ENCODE results near the gene GPC5.

The GPC5 gene

DNA sequence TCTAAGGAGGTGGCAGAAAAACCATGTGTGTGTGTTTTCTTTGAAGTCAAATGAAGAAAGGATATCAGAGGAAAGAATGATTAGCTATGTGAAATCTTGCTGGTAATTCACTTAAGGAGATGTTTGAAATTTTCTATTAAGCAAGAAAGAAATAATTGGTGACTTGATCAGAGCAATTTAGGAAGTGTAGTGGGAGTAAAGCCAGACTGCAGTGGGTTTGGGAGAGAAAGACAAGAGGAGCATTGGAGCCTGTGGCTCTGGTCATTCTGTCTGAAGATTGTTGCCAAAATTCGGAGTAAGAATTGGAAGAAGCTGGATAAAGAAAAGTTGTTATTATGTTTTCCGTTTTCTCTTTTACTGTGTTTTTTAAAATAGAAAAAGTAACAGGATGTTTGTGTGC, 640.5 kb downstream of the GPC5 start:
- no CpG with 5 or more reads among the region's 2 CpGs for WGBS (ENCODE audit: extremely low coverage, insufficient coverage, low lambda C conversion rate)

DNA sequence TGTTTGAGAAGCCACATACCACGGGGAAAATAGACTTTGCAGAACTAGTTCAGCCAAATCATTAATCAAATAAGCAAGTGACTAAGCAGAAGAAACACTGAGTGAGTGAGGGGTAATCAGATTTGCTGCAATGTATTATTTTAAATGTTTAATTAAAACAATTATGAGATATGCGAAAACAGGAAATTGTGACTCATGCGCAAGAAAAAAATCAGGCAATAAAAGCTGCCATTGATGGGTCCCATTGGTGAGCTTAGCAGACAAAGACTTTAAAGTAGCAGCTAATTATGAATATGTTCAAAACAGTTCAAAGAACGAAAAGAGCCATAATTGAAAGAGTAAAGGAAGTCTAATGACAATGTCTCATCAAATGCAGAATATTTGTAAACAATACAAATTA, 644.1 kb downstream of the GPC5 start:
- H3K27me3 ChIP-seq (ENCODE audit: insufficient read depth, low read length, poor library complexity), result no peaks in the 10 kb centered on the region

More for the DNA sequence above, 640.5 kb downstream of the GPC5 start:
- no peaks in the 10 kb centered on the region for H3K36me3 ChIP-seq (ENCODE audit: control insufficient read depth, insufficient read depth, low read length)
- no peaks in the 10 kb centered on the region for H3K79me2 ChIP-seq (ENCODE audit: control insufficient read depth, insufficient read depth, low read length)
- no peak overlapping the region for H4K8ac ChIP-seq (ENCODE audit: low read depth, low read length)
- no peak overlapping the region for H2AK5ac ChIP-seq (ENCODE audit: low read length)
- no peak overlapping the region for H2BK5ac ChIP-seq (ENCODE audit: low read length)
- no peak overlapping the region for H3K4me3 ChIP-seq (ENCODE audit: low read length)
- no peak for DNase-seq
- H3K18ac ChIP-seq (ENCODE audit: low read length), result no peak overlapping the region
- H3K4ac ChIP-seq (ENCODE audit: low read depth, low read length), result no peak overlapping the region
- no peaks in the 10 kb centered on the region for H3K27me3 ChIP-seq (ENCODE audit: insufficient read depth, low read length, poor library complexity)
- no peak overlapping the region for H3K23ac ChIP-seq (ENCODE audit: low read length)
- H3K56ac ChIP-seq (ENCODE audit: low read length), result no peak overlapping the region
- H3K4me2 ChIP-seq (ENCODE audit: low read length), result no peak overlapping the region
- H3K4me1 ChIP-seq (ENCODE audit: control insufficient read depth, low read depth, low read length), result no peaks in the 10 kb centered on the region
- H2BK15ac ChIP-seq (replicated peaks; ENCODE audit: low read depth), result no peak overlapping the region
- H3K9ac ChIP-seq (ENCODE audit: low read length), result no peak overlapping the region
- no peak overlapping the region for H4K5ac ChIP-seq (ENCODE audit: low read length)
- no peaks in the 10 kb centered on the region for H3K79me1 ChIP-seq (ENCODE audit: low read length)
- H3K27ac ChIP-seq (ENCODE audit: low read depth, low read length), result no peak overlapping the region
- no peak overlapping the region for H2BK120ac ChIP-seq (ENCODE audit: low read depth, low read length)

DNA sequence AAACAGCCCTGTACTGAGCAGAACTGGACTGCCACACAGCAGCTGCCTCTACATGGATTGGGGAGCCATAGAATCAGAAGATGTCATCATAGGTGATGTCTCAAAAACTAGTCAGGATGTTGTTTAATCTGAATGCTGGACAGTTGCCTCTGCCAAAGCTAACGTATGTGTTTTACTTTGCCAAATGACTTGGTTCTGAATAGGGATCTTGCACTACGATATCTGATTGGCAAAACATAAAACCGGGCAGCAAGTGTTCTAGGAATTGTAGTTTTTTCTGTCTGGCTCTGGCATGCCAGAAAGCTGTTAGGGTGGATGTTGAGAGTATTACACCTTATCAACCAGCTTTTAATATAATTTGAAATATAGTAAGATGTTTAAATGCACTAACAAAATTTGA, 645.9 kb downstream of the GPC5 start:
- Histone ChIP-seq H2BK120ac (ENCODE audit: low read depth, low read length) (no peak overlapping the region), H3K9ac (ENCODE audit: low read length) (no peak overlapping the region), H3K4ac (ENCODE audit: low read depth, low read length) (no peak overlapping the region), H3K27me3 (ENCODE audit: insufficient read depth, low read length, poor library complexity) (no peaks in the 10 kb centered on the region), H3K79me2 (ENCODE audit: control insufficient read depth, insufficient read depth, low read length) (no peaks in the 10 kb centered on the region), H3K27ac (ENCODE audit: low read depth, low read length) (no peak overlapping the region), H3K4me2 (ENCODE audit: low read length) (no peak overlapping the region), H3K4me1 (ENCODE audit: control insufficient read depth, low read depth, low read length) (no peaks in the 10 kb centered on the region), H3K18ac (ENCODE audit: low read length) (no peak overlapping the region), H3K36me3 (ENCODE audit: control insufficient read depth, insufficient read depth, low read length) (no peaks in the 10 kb centered on the region), H3K56ac (ENCODE audit: low read length) (no peak overlapping the region), H3K4me3 (ENCODE audit: low read length) (no peak overlapping the region), H2BK5ac (ENCODE audit: low read length) (no peak overlapping the region), H4K5ac (ENCODE audit: low read length) (no peak overlapping the region), H4K8ac (ENCODE audit: low read depth, low read length) (no peak overlapping the region), H2AK5ac (ENCODE audit: low read length) (no peak overlapping the region), H2BK15ac (replicated peaks; ENCODE audit: low read depth) (no peak overlapping the region), H3K23ac (ENCODE audit: low read length) (no peak overlapping the region), H3K79me1 (ENCODE audit: low read length) (no peaks in the 10 kb centered on the region)
- no peak for DNase-seq
- WGBS (ENCODE audit: extremely low coverage, insufficient coverage, low lambda C conversion rate), result no CpG with 5 or more reads among the region's 3 CpGs

More for the DNA sequence above, 644.1 kb downstream of the GPC5 start:
- no peak overlapping the region for H4K8ac ChIP-seq (ENCODE audit: low read depth, low read length)
- H3K4me1 ChIP-seq (ENCODE audit: control insufficient read depth, low read depth, low read length), result no peaks in the 10 kb centered on the region
- no peak overlapping the region for H3K4ac ChIP-seq (ENCODE audit: low read depth, low read length)
- H3K56ac ChIP-seq (ENCODE audit: low read length), result no peak overlapping the region
- no peak overlapping the region for H2BK120ac ChIP-seq (ENCODE audit: low read depth, low read length)
- no peaks in the 10 kb centered on the region for H3K79me1 ChIP-seq (ENCODE audit: low read length)
- H4K5ac ChIP-seq (ENCODE audit: low read length), result no peak overlapping the region
- no peak overlapping the region for H2BK15ac ChIP-seq (replicated peaks; ENCODE audit: low read depth)
- no peak overlapping the region for H2BK5ac ChIP-seq (ENCODE audit: low read length)
- no peaks in the 10 kb centered on the region for H3K36me3 ChIP-seq (ENCODE audit: control insufficient read depth, insufficient read depth, low read length)
- WGBS (ENCODE audit: extremely low coverage, insufficient coverage, low lambda C conversion rate), result no CpG with 5 or more reads among the region's 4 CpGs
- no peaks in the 10 kb centered on the region for H3K79me2 ChIP-seq (ENCODE audit: control insufficient read depth, insufficient read depth, low read length)
- H3K23ac ChIP-seq (ENCODE audit: low read length), result no peak overlapping the region
- no peak overlapping the region for H3K4me3 ChIP-seq (ENCODE audit: low read length)
- no peak overlapping the region for H3K4me2 ChIP-seq (ENCODE audit: low read length)
- no peak overlapping the region for H3K9ac ChIP-seq (ENCODE audit: low read length)
- no peak overlapping the region for H3K27ac ChIP-seq (ENCODE audit: low read depth, low read length)
- DNase-seq, result no peak
- H3K18ac ChIP-seq (ENCODE audit: low read length), result no peak overlapping the region
- H2AK5ac ChIP-seq (ENCODE audit: low read length), result no peak overlapping the region

DNA sequence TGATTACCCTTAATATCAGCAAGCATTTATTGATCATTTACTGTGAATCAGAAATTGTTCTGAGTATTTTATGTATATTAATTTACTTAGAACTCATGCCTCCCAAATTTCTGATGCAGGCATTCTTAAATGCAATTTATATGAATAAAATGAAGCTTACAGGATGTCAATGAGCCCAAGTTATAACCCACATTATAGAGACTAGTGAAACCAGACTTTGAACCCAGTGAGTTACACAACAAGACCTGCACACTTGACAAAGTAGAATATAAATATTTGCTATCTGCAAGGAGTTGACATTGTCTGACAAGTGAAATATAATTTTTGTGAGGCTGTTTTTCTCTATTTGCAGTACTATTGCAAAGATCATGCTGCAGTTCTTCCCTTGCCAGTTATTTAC, 656.0 kb downstream of the GPC5 start:
- no peaks in the 10 kb centered on the region for H3K79me1 ChIP-seq (ENCODE audit: low read length)
- H3K36me3 ChIP-seq (ENCODE audit: control insufficient read depth, insufficient read depth, low read length), result no peaks in the 10 kb centered on the region
- no peak overlapping the region for H3K4me2 ChIP-seq (ENCODE audit: low read length)
- H2BK15ac ChIP-seq (replicated peaks; ENCODE audit: low read depth), result no peak overlapping the region
- H3K4ac ChIP-seq (ENCODE audit: low read depth, low read length), result no peak overlapping the region
- no peak for DNase-seq
- no peaks in the 10 kb centered on the region for H3K4me1 ChIP-seq (ENCODE audit: control insufficient read depth, low read depth, low read length)
- no peak overlapping the region for H4K8ac ChIP-seq (ENCODE audit: low read depth, low read length)
- H3K9ac ChIP-seq (ENCODE audit: low read length), result no peak overlapping the region
- no peak overlapping the region for H2AK5ac ChIP-seq (ENCODE audit: low read length)
- no peak overlapping the region for H3K23ac ChIP-seq (ENCODE audit: low read length)
- no peak overlapping the region for H2BK120ac ChIP-seq (ENCODE audit: low read depth, low read length)
- no peaks in the 10 kb centered on the region for H3K27me3 ChIP-seq (ENCODE audit: insufficient read depth, low read length, poor library complexity)
- no peak overlapping the region for H3K18ac ChIP-seq (ENCODE audit: low read length)
- no peak overlapping the region for H3K27ac ChIP-seq (ENCODE audit: low read depth, low read length)
- H4K5ac ChIP-seq (ENCODE audit: low read length), result no peak overlapping the region
- H2BK5ac ChIP-seq (ENCODE audit: low read length), result no peak overlapping the region
- no peaks in the 10 kb centered on the region for H3K79me2 ChIP-seq (ENCODE audit: control insufficient read depth, insufficient read depth, low read length)
- H3K56ac ChIP-seq (ENCODE audit: low read length), result no peak overlapping the region
- no peak overlapping the region for H3K4me3 ChIP-seq (ENCODE audit: low read length)

DNA sequence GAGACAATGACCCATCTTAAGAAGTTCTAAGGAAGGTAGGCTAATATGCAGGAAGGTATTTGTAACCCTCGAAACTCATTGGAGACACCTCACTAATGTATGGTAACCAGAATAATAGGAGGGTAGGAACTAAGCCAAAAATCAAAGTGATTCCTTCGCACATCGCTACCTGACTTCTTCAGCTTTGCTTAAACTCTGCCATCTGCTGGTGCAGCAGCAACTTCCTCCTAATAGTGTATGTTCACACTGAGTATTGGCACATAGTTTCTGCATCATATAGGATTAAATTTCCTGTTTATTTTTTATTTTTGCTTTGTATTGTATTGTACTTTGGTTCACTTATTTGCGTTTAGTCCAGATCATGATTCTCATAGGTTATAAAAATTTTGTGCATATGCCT, 676.2 kb downstream of the GPC5 start:
- Histone ChIP-seq H3K9ac (ENCODE audit: low read length) (no peak overlapping the region), H3K4me3 (ENCODE audit: low read length) (no peak overlapping the region), H3K79me1 (ENCODE audit: low read length) (no peaks in the 10 kb centered on the region), H3K4me1 (ENCODE audit: control insufficient read depth, low read depth, low read length) (no peaks in the 10 kb centered on the region), H3K23ac (ENCODE audit: low read length) (no peak overlapping the region), H3K56ac (ENCODE audit: low read length) (no peak overlapping the region), H2AK5ac (ENCODE audit: low read length) (no peak overlapping the region), H2BK120ac (ENCODE audit: low read depth, low read length) (no peak overlapping the region), H3K27ac (ENCODE audit: low read depth, low read length) (no peak overlapping the region), H3K79me2 (ENCODE audit: control insufficient read depth, insufficient read depth, low read length) (no peaks in the 10 kb centered on the region), H4K5ac (ENCODE audit: low read length) (no peak overlapping the region), H3K18ac (ENCODE audit: low read length) (no peak overlapping the region), H3K36me3 (ENCODE audit: control insufficient read depth, insufficient read depth, low read length) (no peaks in the 10 kb centered on the region), H2BK15ac (replicated peaks; ENCODE audit: low read depth) (no peak overlapping the region), H3K27me3 (ENCODE audit: insufficient read depth, low read length, poor library complexity) (no peaks in the 10 kb centered on the region), H4K8ac (ENCODE audit: low read depth, low read length) (no peak overlapping the region), H3K4me2 (ENCODE audit: low read length) (no peak overlapping the region), H3K4ac (ENCODE audit: low read depth, low read length) (no peak overlapping the region), H2BK5ac (ENCODE audit: low read length) (no peak overlapping the region)
- WGBS (ENCODE audit: extremely low coverage, insufficient coverage, low lambda C conversion rate), result no CpG with 5 or more reads among the region's 4 CpGs
- DNase-seq, result peak; percentile 58

DNA sequence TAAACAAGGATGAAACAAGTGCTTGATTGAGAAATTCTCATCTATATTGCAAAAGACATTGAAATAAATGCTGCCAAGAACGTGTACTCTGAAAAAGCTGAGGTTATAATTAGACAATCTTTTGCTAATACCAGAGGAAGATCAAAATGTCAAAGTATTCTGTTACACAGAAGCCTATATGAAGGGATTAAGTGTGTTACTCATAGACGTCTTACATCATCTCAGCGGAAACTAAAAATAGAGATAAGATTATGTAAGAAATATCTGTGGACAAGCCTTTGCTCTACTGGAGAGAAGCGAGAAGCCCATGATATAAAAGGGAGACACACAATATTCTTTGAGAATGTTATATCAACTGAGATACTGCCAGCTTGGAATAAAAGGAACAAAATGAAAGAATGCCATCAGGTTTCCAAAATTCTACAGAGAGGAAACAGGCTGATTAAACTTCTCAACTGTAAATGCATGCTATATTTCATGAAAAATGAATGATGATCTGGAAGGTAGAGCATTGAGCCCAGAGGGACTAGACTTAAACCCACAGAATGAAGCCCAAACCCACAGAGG, 699.0 kb downstream of the GPC5 start:
- H4K8ac ChIP-seq (ENCODE audit: low read depth, low read length), result no peak overlapping the region
- H3K9ac ChIP-seq (ENCODE audit: low read length), result no peak overlapping the region
- H3K36me3 ChIP-seq (ENCODE audit: control insufficient read depth, insufficient read depth, low read length), result no peaks in the 10 kb centered on the region
- H3K4me2 ChIP-seq (ENCODE audit: low read length), result no peak overlapping the region
- H3K18ac ChIP-seq (ENCODE audit: low read length), result no peak overlapping the region
- no peak overlapping the region for H2BK15ac ChIP-seq (replicated peaks; ENCODE audit: low read depth)
- no peaks in the 10 kb centered on the region for H3K79me1 ChIP-seq (ENCODE audit: low read length)
- no peak overlapping the region for H3K27ac ChIP-seq (ENCODE audit: low read depth, low read length)
- H3K4me3 ChIP-seq (ENCODE audit: low read length), result no peak overlapping the region
- no peaks in the 10 kb centered on the region for H3K27me3 ChIP-seq (ENCODE audit: insufficient read depth, low read length, poor library complexity)
- H3K79me2 ChIP-seq (ENCODE audit: control insufficient read depth, insufficient read depth, low read length), result no peaks in the 10 kb centered on the region
- H3K56ac ChIP-seq (ENCODE audit: low read length), result no peak overlapping the region
- no peak overlapping the region for H3K4ac ChIP-seq (ENCODE audit: low read depth, low read length)
- no peaks in the 10 kb centered on the region for H3K4me1 ChIP-seq (ENCODE audit: control insufficient read depth, low read depth, low read length)
- H4K5ac ChIP-seq (ENCODE audit: low read length), result no peak overlapping the region
- no peak for DNase-seq
- H2BK5ac ChIP-seq (ENCODE audit: low read length), result no peak overlapping the region
- WGBS (ENCODE audit: extremely low coverage, insufficient coverage, low lambda C conversion rate), result no CpG with 5 or more reads among the region's 4 CpGs
- no peak overlapping the region for H2BK120ac ChIP-seq (ENCODE audit: low read depth, low read length)
- H3K23ac ChIP-seq (ENCODE audit: low read length), result no peak overlapping the region
- H2AK5ac ChIP-seq (ENCODE audit: low read length), result no peak overlapping the region
